Measurements from ENCODE around the gene SLC36A1. TPM values are rescaled to one million over a fixed set of nuclear protein-coding genes. Genes with fewer than 3 reads are reported as not detected.

The SLC36A1 gene
- polyA plus RNA-seq, 1 of the 3 experiments (the other 2 are of a cell fraction): 4.1 TPM

DNA sequence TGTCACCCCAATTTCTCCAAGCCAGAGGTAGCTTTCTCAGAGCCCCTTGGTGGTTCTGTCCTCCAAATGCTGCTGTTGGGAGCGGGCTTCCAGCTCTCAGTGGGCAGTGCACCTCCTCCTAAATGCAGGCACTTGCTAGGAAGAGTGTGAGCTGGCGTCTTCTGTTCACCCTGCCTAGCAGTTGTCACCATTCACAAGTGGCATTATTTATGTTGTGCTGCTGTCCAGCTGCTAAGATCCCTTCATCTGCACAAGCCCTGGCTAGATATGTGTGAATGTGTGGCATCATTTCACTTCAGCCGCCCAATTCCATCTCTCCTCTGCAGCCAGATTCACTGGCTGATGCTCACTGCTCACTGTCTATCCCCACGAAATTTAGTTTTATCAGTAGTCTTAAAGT, 43.7 kb downstream of the SLC36A1 start:
- H3K27ac ChIP-seq (ENCODE audit: low read depth in 2 of 2, low read length in 1 of 2): no peak overlapping the region
- no peaks in the 10 kb centered on the region for H3K27me3 ChIP-seq (ENCODE audit: insufficient read depth)
- TF ChIP-seq FOXJ3 (CRISPR knock-in tag; IDR thresholded peaks at IDR 0.05): no peak
- TF ChIP-seq, protein P1, sequence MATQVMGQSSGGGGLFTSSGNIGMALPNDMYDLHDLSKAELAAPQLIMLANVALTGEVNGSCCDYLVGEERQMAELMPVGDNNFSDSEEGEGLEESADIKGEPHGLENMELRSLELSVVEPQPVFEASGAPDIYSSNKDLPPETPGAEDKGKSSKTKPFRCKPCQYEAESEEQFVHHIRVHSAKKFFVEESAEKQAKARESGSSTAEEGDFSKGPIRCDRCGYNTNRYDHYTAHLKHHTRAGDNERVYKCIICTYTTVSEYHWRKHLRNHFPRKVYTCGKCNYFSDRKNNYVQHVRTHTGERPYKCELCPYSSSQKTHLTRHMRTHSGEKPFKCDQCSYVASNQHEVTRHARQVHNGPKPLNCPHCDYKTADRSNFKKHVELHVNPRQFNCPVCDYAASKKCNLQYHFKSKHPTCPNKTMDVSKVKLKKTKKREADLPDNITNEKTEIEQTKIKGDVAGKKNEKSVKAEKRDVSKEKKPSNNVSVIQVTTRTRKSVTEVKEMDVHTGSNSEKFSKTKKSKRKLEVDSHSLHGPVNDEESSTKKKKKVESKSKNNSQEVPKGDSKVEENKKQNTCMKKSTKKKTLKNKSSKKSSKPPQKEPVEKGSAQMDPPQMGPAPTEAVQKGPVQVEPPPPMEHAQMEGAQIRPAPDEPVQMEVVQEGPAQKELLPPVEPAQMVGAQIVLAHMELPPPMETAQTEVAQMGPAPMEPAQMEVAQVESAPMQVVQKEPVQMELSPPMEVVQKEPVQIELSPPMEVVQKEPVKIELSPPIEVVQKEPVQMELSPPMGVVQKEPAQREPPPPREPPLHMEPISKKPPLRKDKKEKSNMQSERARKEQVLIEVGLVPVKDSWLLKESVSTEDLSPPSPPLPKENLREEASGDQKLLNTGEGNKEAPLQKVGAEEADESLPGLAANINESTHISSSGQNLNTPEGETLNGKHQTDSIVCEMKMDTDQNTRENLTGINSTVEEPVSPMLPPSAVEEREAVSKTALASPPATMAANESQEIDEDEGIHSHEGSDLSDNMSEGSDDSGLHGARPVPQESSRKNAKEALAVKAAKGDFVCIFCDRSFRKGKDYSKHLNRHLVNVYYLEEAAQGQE (IDR thresholded peaks at IDR 0.05; ENCODE audit: low read depth, low read length): no peak
- no peak for TF ChIP-seq YY1 (IDR thresholded peaks at IDR 0.05; ENCODE audit: low read depth)
- TF ChIP-seq, protein P2, sequence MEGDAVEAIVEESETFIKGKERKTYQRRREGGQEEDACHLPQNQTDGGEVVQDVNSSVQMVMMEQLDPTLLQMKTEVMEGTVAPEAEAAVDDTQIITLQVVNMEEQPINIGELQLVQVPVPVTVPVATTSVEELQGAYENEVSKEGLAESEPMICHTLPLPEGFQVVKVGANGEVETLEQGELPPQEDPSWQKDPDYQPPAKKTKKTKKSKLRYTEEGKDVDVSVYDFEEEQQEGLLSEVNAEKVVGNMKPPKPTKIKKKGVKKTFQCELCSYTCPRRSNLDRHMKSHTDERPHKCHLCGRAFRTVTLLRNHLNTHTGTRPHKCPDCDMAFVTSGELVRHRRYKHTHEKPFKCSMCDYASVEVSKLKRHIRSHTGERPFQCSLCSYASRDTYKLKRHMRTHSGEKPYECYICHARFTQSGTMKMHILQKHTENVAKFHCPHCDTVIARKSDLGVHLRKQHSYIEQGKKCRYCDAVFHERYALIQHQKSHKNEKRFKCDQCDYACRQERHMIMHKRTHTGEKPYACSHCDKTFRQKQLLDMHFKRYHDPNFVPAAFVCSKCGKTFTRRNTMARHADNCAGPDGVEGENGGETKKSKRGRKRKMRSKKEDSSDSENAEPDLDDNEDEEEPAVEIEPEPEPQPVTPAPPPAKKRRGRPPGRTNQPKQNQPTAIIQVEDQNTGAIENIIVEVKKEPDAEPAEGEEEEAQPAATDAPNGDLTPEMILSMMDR (IDR thresholded peaks at IDR 0.05): no peak
- TF ChIP-seq RAD21 (IDR thresholded peaks at IDR 0.05; ENCODE audit: low read length): no peak
- TF ChIP-seq, protein P3, sequence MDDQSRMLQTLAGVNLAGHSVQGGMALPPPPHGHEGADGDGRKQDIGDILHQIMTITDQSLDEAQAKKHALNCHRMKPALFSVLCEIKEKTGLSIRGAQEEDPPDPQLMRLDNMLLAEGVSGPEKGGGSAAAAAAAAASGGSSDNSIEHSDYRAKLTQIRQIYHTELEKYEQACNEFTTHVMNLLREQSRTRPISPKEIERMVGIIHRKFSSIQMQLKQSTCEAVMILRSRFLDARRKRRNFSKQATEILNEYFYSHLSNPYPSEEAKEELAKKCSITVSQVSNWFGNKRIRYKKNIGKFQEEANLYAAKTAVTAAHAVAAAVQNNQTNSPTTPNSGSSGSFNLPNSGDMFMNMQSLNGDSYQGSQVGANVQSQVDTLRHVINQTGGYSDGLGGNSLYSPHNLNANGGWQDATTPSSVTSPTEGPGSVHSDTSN (IDR thresholded peaks at IDR 0.05): no peak
- no peak for TF ChIP-seq SIN3A (IDR thresholded peaks at IDR 0.05; ENCODE audit: borderline replicate concordance, low read depth, low read length)
- TF ChIP-seq SMC3 (IDR thresholded peaks at IDR 0.05; ENCODE audit: low read depth, low read length): no peak
- no peak for TF ChIP-seq POLR2AphosphoS5 (IDR thresholded peaks at IDR 0.05; ENCODE audit: low read depth, low read length)
- TF ChIP-seq NRF1 (IDR thresholded peaks at IDR 0.05; ENCODE audit: low read depth, low read length): no peak
- TF ChIP-seq, protein P4, sequence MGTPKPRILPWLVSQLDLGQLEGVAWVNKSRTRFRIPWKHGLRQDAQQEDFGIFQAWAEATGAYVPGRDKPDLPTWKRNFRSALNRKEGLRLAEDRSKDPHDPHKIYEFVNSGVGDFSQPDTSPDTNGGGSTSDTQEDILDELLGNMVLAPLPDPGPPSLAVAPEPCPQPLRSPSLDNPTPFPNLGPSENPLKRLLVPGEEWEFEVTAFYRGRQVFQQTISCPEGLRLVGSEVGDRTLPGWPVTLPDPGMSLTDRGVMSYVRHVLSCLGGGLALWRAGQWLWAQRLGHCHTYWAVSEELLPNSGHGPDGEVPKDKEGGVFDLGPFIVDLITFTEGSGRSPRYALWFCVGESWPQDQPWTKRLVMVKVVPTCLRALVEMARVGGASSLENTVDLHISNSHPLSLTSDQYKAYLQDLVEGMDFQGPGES (IDR thresholded peaks at IDR 0.05; ENCODE audit: low read depth, low read length): no peak
- no peak for TF ChIP-seq ELF1 (IDR thresholded peaks at IDR 0.05)
- no peak for TF ChIP-seq FOXM1 (IDR thresholded peaks at IDR 0.05; ENCODE audit: low read depth)
- no peak for TF ChIP-seq JUND (IDR thresholded peaks at IDR 0.05)
- TF ChIP-seq TCF12 (IDR thresholded peaks at IDR 0.05): no peak
- TF ChIP-seq, protein P5, sequence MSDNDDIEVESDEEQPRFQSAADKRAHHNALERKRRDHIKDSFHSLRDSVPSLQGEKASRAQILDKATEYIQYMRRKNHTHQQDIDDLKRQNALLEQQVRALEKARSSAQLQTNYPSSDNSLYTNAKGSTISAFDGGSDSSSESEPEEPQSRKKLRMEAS (IDR thresholded peaks at IDR 0.05; ENCODE audit: low read depth): no peak
- TF ChIP-seq CHD2 (IDR thresholded peaks at IDR 0.05; ENCODE audit: low read length, partially characterized antibody): no peak
- TF ChIP-seq RXRA (IDR thresholded peaks at IDR 0.05; ENCODE audit: borderline replicate concordance, low read depth): no peak
- peaks cover 8 to 17% of the 10 kb centered on the region in 2 experiments for H3K36me3 ChIP-seq (replicated peaks in 1 of 2; ENCODE audit: control insufficient read depth in 1 of 2, insufficient read depth in 2 of 2, low read length in 1 of 2)
- no peaks in the 10 kb centered on the region for H3F3A ChIP-seq (replicated peaks; ENCODE audit: insufficient read depth)
- H3K9me2 ChIP-seq: no peaks in the 10 kb centered on the region
- H3K4me3 ChIP-seq (ENCODE audit: low read depth in 2 of 2, low read length in 1 of 2): no peak overlapping the region
- H3K79me2 ChIP-seq (ENCODE audit: insufficient read depth): no peaks in the 10 kb centered on the region
- H3K4me2 ChIP-seq: no peak overlapping the region
- CTCF ChIA-PET: interaction anchor here (0.9 to 5.6 kb wide), 6 partner anchors 9 to 43 kb away, joined by 3 to 27 read pairs (median 5); partner anchors contain the start of gene SLC36A1
- no peak overlapping the region for H3K9ac ChIP-seq
- no peaks in the 10 kb centered on the region for H4K20me1 ChIP-seq (ENCODE audit: insufficient read depth)
- no peaks in the 10 kb centered on the region for H3K9me3 ChIP-seq
- H3K4me1 ChIP-seq (ENCODE audit: control insufficient read depth in 1 of 2, insufficient read depth in 2 of 2, low read depth in 1 of 2, low read length in 1 of 2): no peaks in the 10 kb centered on the region
- no peak for DNase-seq
- no peak overlapping the region for H2AFZ ChIP-seq (ENCODE audit: low read depth)
- POLR2A ChIA-PET: no interaction called here
- 56% methylated on average over 2 of the region's 4 CpGs for WGBS (ENCODE audit: low lambda C conversion rate)
